GM18499 (cell line): ENCODE measurements around the gene PTPN12.
"Not testable (repeated sequence)": the region's sequence is repeated elsewhere in the genome, so short reads cannot be mapped to it uniquely, and the experiment has no call there.

Experiments used
- ATAC-seq: cut with Tn5 transposase; IDR thresholded peaks from one replicate; pipeline ENCODE4 v1.9.1; 2021; ENCODE audit warnings: moderate number of reproducible peaks; ENCODE audit not compliant: insufficient read depth, unreplicated experiment

The PTPN12 gene

DNA sequence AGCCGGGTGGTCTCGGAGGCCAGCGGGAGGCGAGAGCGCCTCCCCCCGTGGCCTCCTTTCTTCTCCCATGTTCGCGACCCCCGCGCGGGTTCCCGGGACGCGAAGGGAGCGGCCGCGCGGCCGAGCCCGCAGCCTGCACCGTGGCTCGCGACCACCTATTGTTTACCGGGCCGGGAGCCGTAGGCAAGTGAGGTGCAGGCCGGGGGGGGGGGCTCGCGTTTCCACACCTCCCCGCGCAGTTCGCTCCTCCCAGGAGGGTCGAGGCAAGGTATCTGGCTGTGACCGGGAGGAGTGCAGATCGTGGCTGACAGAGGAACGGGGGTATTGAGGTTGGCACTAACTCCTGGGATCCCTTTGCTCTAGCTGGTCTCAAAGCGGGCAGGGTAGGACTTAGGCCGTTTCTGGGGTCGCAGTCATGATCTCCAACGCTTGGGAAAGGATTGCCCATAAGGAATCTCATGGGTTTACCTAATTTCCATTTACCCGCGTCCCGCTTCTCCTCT is 734 bp downstream of the PTPN12 start:
- ATAC-seq = no peak

DNA sequence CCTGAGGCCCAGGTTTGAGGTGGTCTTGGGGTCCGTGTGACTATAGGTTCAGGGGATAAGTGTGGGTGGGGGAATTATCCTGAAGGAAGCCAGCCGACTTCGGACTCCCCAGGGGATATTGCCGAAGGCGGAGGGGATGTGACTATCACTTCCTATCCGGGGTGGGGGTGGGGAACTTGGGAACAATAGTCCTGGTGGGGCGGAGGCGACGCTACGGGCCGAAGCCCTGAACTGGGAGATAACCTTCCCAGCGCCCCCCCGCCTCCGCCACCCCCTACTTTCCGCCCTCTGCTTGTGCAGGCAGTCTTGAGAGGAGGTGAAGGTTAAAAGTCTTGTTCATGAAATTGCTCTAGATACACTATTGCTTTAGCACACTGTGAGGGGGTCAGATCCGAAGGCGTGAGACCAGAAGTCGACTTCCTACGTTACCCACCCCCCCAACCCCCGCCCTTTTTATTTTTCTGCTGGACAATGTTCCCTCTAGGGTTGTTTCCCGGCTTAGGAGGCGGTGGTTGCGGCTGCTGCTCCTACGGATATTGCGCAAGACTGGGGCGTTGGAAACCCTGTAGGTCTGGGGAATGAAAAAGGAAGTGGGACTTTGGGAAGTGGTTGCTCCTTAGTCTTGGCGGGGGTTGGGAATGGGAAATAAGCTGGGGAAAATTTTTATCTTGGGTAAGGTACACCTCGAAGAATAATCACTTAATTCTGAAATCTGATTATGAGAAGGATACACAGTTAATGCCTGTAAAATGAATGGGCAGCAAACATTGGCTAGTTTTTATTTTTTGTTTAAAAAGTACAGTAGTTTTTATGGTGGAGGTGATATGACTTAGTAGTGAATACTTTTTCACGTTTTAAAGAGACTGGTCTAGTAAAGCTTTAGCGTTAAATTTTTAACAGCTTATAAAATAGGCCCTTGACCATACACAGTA is 1.5 kb downstream of the PTPN12 start:
- no peak for ATAC-seq

DNA sequence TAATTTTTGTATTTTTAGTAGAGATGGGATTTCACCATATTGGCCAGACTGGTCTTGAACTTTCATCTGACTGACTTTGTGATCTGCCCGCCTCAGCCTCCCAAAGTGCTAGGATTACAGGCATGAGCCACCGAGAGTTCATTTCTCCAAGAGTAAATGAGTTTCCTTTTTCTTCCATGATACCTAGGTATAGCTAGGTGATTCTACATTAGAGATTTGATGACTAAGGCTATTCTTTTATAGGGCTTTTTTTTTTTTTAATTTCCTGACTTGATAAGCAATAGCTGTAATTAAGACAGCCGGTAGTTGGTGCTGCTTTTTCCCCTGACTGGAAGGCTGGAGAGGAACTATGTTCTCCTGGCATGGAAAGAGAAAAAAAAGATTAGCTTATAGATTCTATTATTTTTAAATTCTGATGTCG is 3.3 kb downstream of the PTPN12 start:
- ATAC-seq = no peak

DNA sequence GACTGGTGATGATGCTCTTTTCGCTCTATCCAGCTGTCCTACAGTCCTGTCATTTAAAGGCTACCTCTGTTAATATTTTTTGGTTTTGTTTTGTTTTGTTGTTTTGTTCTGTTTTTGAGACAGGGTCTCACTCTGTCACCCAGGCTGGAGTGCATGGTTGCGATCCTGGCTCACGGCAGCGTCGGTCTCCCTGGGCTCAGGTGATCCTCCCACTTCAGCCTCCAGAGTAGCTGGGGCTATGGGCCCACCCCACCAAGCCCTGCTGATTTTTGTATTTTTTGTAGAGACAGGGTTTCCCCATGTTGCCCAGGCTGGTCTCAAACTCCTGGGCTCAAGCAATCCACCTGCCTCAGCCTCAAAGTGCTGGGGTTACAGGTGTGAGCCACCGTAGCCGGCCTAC is 3.9 kb downstream of the PTPN12 start:
- ATAC-seq = not testable (repeated sequence)

DNA sequence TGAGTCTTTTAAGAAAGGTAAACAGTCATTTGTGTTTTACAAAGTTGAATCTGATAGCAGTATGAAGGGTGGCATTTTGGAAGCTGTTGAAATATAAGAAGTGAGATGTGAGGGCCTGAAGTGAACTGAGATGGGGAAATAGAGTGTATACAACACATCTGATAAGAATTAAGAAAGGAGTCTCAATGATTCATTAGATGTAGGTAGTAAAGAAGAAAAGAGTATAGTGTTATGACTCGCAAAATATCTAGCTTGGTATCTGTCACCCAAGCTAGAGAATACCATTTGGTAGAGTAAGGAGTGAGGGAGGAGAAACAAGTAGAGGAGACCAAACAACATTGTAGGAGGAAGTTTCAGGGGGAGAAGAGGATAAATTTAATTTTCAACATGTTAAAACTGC is 5.3 kb downstream of the PTPN12 start:
- no peak for ATAC-seq

DNA sequence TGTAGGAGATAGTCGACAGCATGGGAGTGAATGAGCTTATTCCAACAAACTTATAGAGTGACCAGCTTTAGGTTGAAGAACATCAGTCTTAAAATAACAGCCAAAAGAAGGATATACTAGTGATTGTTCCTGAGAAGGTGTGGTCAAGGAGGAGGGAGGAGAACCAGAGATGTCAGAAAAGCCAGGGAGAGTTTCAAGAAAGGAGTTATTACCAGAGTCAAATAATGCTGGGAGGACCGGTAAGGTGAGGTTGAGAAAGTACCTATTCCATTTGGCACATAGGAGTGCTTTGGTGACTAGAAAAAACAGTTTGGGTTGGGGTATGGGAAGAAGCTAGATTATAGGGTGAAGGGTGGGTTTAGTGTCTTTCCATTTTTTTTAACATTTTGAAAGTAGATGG is 5.8 kb downstream of the PTPN12 start:
- no peak for ATAC-seq

DNA sequence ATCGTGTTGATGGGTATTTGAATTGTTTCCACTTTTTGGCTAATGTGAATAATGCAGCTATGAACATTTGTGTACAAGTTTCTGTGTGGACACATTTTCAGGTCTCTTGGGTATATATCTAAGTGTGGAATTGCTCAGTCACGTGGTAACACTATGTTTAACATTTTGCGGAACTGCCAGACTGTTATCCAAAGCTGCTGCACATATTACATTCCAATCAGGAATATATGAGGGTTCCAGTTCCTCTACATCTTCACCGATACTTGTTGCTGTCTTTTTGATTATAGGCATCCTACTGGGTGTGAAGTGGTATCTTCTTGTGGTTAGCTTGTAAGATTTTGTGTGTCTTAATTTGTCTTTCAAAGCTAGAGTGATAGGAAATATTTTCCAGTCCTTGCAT is 6.8 kb downstream of the PTPN12 start:
- no peak for ATAC-seq

DNA sequence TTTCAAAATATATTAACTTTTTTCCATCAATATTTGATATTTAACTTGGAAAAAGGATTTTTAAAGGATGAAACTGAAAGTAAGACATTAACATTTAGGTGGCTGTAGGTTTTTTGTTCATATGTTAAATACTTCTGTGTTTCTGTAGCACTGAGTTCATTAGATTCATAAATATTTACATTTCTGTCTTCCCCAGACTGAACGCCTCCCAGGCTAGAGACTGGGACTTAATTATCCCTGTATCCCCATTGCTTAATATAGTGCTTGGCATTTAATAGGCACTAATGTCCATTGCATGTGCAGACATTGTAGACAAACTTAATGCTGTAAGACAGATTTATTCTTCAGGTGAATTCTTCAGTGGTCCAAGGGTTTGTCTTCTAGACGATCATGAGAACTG is 7.4 kb downstream of the PTPN12 start:
- ATAC-seq = no peak

DNA sequence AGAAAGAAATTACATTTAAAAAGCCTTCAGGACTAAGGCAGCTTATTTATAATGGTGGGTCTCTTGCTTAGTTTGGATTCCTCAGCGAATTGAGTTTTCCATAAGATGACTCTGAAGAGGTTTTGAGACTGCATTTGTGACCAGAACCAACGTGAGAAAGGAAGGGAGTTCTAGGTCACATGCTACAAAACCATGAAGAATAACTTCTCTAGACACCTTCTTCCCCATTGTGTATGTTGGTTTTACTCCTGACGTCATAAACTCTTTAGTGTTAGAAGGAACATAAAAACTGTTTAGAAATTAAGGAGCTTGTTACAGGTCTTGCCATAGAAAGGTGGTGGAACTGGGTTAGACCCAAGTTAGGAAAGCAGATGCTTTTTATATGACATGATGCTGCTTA is 11.1 kb downstream of the PTPN12 start:
- no peak for ATAC-seq

DNA sequence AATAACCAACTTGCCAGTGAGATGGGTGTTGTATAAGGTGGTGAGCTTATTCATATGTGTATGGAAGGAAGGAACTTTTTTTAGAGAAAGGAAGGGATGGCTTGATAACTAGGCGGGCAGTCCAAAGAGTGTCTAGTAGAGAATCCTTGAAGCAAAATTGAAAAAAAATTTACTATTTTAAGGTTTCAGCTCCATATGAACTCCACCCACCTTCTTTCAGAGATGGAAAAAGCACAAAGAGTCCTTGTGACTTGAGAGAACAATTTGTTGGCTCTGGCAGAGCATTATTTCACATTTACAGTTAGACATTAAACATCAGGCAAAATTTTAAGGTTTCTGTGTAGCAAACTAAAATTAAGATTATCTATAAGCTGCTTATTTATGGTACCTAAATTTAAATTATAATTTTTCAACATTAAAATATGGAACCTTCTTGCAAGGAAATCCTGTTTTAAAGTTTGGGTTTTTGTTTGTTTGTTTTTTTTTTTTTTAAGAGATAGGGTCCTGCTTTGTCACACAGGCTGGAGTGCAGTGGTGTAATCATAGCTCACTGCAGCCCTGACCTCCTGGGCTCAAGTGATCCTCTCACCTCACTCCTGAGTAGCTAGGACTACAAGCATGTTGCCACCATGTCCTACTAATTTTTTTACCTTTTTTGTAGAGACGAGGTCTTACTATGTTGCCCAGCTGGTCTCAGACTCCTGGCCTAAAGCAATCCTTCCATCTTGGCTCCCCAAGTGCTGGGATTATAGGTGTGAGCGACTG is 12.2 kb downstream of the PTPN12 start:
- no peak for ATAC-seq

DNA sequence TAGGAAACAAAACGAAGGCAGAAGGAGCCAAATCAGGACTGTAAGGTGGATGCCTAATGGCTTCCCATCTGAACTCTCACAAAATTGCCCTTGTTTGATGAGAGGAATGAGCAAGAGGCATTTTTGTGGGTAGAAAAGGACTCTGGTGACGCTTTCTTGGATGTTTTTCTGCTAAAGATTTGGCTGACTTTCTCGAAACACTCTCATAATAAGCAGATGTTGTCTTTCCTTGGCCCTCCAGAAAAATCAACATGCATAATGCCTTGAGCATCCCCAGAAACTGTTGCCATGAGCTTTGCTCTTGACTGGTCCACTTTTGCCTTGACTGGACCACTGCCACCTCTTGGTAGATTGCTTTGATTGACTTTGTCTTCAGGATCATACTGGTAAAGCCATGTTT is 13.5 kb downstream of the PTPN12 start:
- no peak for ATAC-seq

DNA sequence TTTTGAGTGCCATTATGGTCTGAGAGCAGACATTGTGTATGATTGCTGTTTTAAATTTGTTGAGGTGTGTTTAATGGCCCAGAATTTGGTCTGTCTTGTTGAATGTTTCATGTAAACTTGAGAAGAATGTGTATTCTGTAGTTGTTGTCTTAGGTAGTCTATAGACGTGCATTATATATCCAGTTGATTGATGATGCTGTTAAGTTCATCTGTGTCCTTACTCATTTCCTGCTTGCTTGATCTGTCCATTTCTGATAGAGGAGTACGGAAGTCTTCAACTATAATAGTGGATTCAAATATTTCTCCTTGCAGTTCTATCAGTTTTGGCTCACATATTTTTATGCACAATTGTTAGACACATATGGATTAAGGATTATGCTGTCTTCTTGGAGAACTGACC is 16.0 kb downstream of the PTPN12 start:
- ATAC-seq = no peak

DNA sequence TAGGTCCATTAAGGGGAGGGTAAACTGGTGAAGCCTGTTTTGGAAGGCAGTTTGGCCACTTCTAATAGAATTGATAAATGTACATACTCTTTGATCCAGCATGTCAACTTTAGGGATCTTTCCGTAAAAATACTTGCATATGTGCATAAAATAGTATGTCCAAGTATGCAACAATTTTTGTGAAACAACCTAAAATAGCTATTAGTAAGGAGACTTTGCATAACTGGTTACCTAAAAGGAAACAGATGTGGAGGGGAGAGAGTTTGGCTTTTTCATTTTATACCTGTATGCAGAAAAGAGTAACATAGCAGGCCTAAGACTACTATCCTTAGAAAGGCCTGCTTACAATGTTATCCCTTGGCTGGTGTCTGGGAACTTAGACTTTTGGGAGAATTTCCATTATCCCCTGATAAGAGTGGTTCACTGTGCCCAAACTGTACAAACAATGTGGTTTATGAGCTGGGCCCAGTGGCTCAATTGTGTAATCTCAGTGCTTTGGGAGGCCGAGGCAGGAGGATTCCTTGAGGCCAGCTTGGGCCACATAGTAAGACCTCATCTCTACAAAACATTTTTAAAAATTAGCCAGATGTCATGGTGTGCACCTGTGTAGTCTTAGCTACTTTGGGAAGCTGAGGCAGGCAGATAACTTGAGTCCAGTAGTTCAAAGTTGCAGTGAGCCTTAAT is 21.3 kb downstream of the PTPN12 start:
- no peak for ATAC-seq

DNA sequence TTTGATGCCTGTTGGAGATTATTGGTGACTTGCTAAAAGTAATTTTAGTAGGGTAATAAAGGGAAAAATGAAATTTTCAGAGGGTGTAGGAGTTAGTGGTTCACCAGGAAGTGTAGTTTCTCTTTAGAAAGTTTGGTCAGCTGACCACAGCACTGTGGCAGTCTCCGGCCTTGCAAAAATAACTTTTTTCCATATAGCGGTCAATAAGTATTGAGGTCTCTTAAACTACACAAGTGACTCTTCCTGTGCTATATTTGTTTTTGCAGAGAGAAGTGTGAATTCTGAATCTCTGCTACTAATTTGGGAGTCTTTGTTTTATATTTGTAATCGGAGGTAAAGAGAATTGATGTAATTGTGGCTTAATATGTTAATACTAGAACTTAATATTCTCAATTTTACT is 24.3 kb downstream of the PTPN12 start:
- ATAC-seq = peak; percentile 69

DNA sequence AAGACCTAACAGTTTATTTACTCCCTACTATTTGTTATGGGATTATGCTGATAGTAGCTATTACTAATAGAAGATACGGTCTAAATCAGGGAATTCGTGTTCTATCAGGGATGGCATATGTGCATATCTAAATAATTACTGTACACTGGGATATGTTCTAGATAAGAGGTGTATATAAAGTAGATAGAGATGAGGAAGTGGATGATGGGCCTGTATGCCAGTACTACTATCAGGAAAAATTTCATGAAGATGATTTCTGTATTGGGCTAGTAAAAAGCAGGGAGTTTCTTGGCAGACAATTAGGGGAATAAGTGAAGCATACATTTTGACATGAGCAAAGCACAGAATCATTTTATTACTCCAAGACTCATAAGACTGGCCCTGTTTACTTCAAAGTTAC is 26.2 kb downstream of the PTPN12 start:
- ATAC-seq = no peak

DNA sequence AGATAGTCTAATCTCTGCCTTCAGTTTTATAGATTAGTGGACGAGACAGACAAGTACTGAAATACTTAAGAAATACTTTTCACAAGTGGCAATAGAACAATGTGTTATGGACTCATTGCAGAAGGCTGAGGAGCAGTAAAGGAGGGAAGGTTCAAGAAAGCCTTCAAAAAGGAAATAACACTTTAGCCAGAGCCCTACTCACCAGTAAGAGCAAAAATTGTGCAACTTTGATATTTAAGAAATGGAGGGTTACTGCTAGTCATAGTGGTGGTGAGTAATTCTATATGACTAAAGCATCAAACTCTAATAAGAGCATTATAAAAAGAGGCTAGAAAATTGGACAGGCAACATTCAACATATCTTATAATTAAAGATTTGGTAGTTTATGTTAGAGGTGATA is 28.8 kb downstream of the PTPN12 start:
- no peak for ATAC-seq

DNA sequence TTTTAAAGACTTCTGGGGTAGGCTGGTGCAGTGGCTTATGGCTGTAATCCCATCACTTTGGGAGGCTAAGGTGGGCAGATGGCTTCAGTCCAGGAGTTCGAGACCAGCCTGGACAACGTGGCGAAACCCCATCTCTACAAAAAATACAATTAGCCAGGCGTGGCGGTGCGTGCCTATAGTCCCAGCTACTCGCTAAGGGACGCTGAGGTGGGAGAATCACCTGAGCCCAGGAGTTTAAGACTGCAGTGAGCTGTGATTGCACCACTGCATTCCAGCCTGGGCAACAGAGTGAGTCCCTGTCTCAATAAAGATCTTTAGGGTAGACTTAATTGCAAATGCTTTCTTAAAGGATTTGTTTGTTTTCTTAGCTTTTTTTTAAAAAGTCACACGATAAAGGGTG is 29.3 kb downstream of the PTPN12 start:
- ATAC-seq = no peak

DNA sequence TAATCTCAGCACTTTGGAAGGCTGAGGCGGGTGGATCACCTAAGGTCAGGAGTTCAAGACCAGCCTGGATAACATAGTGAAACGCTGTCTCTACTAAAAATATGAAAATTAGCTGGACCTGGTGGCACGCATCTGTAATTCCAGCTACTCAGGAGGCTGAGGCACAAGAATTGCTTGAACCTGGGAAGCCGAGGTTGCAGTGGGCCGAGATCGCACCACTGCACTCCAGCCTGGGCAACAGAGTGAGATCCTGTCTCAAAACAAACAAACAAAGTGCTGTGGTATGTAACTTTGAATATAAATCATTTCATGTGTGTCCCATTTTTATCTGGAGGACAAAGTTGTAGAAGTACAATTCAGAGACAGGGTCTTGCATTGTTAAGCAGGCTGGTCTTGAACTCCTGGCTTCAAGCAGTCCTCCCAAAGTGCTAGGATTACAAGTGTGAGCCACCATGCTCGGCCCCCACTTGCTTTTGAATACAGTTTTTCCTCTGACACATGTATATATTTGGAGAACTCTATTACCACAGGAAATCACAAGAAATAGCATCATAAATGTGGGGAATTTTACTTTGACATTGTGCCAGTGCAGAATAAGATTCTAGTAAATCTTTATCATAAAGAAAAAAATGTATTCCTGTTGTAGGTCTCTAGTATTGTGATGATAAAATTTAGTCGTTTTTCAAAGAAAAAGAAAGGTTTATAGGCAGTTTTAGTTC is 32.6 kb downstream of the PTPN12 start:
- no peak for ATAC-seq

DNA sequence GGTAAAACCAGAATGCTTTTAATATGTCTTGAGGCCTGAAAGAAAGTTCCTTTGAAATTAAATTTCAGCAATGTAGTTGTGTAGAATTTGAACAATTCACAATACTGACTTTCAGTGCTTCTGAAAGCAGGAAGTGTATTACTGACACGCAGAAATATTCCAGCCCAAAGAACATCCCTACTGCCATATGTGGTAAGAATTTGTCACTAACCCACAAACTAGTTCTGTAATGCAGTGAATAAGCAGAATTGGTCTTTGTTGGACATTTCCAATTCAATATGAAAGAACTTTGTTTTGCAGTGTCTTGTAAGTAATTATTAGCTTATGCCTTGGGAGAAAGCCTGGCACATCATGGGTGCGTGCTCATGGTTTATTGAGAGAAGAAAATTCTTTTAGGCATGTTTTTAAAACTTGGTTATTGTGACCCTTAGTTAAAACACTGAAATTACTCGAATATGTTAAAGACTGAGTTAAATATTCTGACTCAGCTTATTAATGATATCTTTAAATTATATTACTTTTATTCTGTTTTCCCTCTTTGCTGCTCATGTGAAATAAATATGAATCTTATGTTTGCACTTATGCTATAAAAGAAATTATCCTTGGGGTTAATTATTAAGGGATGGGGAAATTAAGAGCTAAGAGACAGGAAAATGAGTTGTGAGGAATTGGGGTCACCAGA is 33.4 kb downstream of the PTPN12 start:
- ATAC-seq = no peak

DNA sequence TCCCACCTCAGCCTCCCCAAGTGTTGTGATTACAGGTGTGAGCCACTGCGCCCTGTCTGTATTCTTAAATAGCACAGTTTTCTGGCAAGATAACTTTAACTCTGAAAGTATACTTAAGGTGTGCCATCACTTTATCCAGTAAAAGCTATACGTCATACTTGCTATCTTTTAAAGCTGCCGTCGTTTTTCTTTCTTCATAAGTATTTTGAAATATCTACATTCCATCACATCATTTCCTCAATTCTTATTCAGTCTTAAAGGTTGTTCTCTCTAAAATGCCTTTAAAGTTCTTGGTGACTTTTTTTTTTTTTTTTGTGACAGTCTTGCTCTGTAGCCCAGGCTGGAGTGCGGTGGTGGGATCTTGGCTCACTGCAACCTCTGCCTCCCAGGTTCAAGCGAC is 34.7 kb downstream of the PTPN12 start:
- no peak for ATAC-seq
